HepG2 (cell line): ENCODE results near the gene VEPH1. TPM values are rescaled to one million over a fixed set of nuclear protein-coding genes. Genes with fewer than 3 reads are reported as not detected.

Experiments
- ATAC-seq: fragments of 200-7000 bp; cut with Tn5 transposase; 3 replicates; pipeline ENCODE4 v1.9.1; 2020; ENCODE audit warnings: mild to moderate bottlenecking, moderate library complexity
- BruUV-seq: library from RNA; stranded (reverse); fragments of 400-500 nt; replicated peaks from 2 replicates; lab custom pipeline; 2021; lab: Mats Ljungman, UMichigan
- CTCF ChIA-PET: fragments of 300-600 bp; formaldehyde crosslinking; extraction: SDS; loops from one replicate; lab custom pipeline; 2021; ENCODE audit warnings: low total read pairs, inconsistent platforms, low intra/inter-chr PET ratio; lab: Yijun Ruan, JAX
- POLR2A ChIA-PET: fragments of 350-600 bp; sonication (Branson Sonifier 250); formaldehyde crosslinking; loops from one replicate; lab custom pipeline; 2020; ENCODE audit warnings: antibody characterized with exemption, inconsistent platforms; lab: Yijun Ruan, JAX
- DNase-seq: peaks from one replicate; pipeline ENCODE4 v3.0.0-alpha.2; 2015; ENCODE audit warnings: low spot score
- FAIRE-seq: peaks from 3 replicates; lab custom pipeline; 2011; peaks lifted over from hg19 to GRCh38; lab: Jason Lieb, UNC
- H2AFZ ChIP-seq: one replicate; pipeline ENCODE4 v1.6.1; 2011; ENCODE audit warnings: low read length, inconsistent platforms
- H3K27ac ChIP-seq: fragments of 300-600 bp; 3 replicates; pipeline ENCODE4 v1.8.0; 2011; ENCODE audit warnings: mixed run types, mild to moderate bottlenecking, mixed read lengths, low read length, inconsistent platforms; ENCODE audit not compliant: insufficient read depth; ENCODE audit errors: extremely low read length
- H3K27me3 ChIP-seq, 2 experiments: fragments of 200-600 bp in 1 of 2; 2 replicates in 1 of 2; 3 replicates in 1 of 2; pipeline versions ENCODE4 v1.6.0 to v1.8.0; 2011; ENCODE audit warnings: low read length in 2 of 2, mild to moderate bottlenecking in 2 of 2, moderate library complexity in 2 of 2, inconsistent platforms in 1 of 2; ENCODE audit not compliant: insufficient read depth in 2 of 2, control insufficient read depth in 1 of 2
- H3K36me3 ChIP-seq, 2 experiments: fragments of 200-600 bp in 1 of 2; replicated peaks in 1 of 2; 2 replicates in 1 of 2; 3 replicates in 1 of 2; pipeline versions ENCODE4 v1.5.1 to v1.8.0; 2011; ENCODE audit warnings: low read length in 2 of 2, inconsistent platforms in 1 of 2; ENCODE audit not compliant: insufficient read depth in 2 of 2, control insufficient read depth in 1 of 2
- H3K4me1 ChIP-seq: 2 replicates; pipeline ENCODE4 v1.5.1; 2012; ENCODE audit warnings: low read length, inconsistent platforms; ENCODE audit not compliant: insufficient read depth
- H3K4me2 ChIP-seq: 2 replicates; pipeline ENCODE4 v1.6.0; 2011; ENCODE audit warnings: low read depth, low read length, inconsistent platforms
- H3K4me3 ChIP-seq, 3 experiments: fragments of 200-600 bp in 1 of 3; sonication (generic), shearing (Covaris generic) in 1 of 3; replicated peaks in 1 of 3; 2 replicates each; pipeline ENCODE4 v1.5.1; 2011 to 2016; ENCODE audit warnings: low read length in 3 of 3, inconsistent platforms in 2 of 3, low read depth in 2 of 3, mild to moderate bottlenecking in 2 of 3, control low read depth in 1 of 3, mixed read lengths in 1 of 3; ENCODE audit not compliant: insufficient read depth in 1 of 3
- H3K79me2 ChIP-seq: one replicate; pipeline ENCODE4 v1.6.1; 2011; ENCODE audit warnings: low read length, inconsistent platforms; ENCODE audit not compliant: insufficient read depth
- H3K9ac ChIP-seq: 2 replicates; pipeline ENCODE4 v1.6.0; 2011; ENCODE audit warnings: mild to moderate bottlenecking, low read depth, low read length, inconsistent platforms; ENCODE audit not compliant: insufficient read depth
- H3K9me3 ChIP-seq: 2 replicates; pipeline ENCODE4 v1.5.1; 2012; ENCODE audit warnings: mild to moderate bottlenecking, low read length
- H4K20me1 ChIP-seq: 2 replicates; pipeline ENCODE4 v1.6.0; 2011; ENCODE audit warnings: inconsistent platforms, mild to moderate bottlenecking, low read length, moderate library complexity; ENCODE audit not compliant: insufficient read depth
- BORCS8-MEF2B ChIP-seq: sonication (generic); formaldehyde crosslinking; IDR thresholded peaks from 2 replicates; pipeline ENCODE4 v1.8.0; 2022; ENCODE audit warnings: mild to moderate bottlenecking, missing genetic modification reagents
- MEIS1 ChIP-seq: sonication (generic); formaldehyde crosslinking; IDR thresholded peaks from 2 replicates; pipeline ENCODE4 v1.9.0; 2021; ENCODE audit warnings: mild to moderate bottlenecking, missing genetic modification reagents, moderate library complexity, borderline replicate concordance
- ZNF138 ChIP-seq: sonication (generic); formaldehyde crosslinking; IDR thresholded peaks from 2 replicates; pipeline ENCODE4 v1.5.0; 2020; ENCODE audit warnings: mild to moderate bottlenecking, low read depth, missing genetic modification reagents
- ZNF230 ChIP-seq: sonication (generic); formaldehyde crosslinking; IDR thresholded peaks from 2 replicates; pipeline ENCODE4 v1.4.0; 2020; ENCODE audit warnings: mild to moderate bottlenecking, missing genetic modification reagents
- ZNF431 ChIP-seq: sonication (generic); formaldehyde crosslinking; IDR thresholded peaks from 2 replicates; pipeline ENCODE4 v1.9.0; 2022; ENCODE audit warnings: missing genetic modification reagents, low read depth, mild to moderate bottlenecking, borderline replicate concordance
- ZNF644 ChIP-seq: IDR thresholded peaks from 2 replicates; pipeline ENCODE4 v1.6.1; 2016; ENCODE audit warnings: low read depth
- WGBS: methylation state at CpG from one replicate; pipeline ENCODE4 v1.1.6; 2017; ENCODE audit warnings: low lambda C conversion rate; 5-methylcytosine and 5-hydroxymethylcytosine counted together
- in situ Hi-C: cut with HindIII; loops from 2 replicates; pipeline ENCODE4 v1.10.0; 2017; ENCODE audit warnings: low pct_unique_long_range_greater_than_20kb; ENCODE audit not compliant: extremely low pct_ligation_motif_present
- intact Hi-C: fragments of 100-400 bp; cut with micrococcal nuclease; formaldehyde crosslinking; loops from one replicate; pipeline ENCODE4 v1.10.0; 2022; ENCODE audit not compliant: unreplicated experiment
- polyA plus RNA-seq, 8 experiments: library from polyadenylated mRNA; depleted of rRNA in 3 of 8; stranded (reverse) in 7 of 8; unstranded in 1 of 8; fragments of >200 nt; fragmentation: Illumina TruSeq in 4 of 8; extraction: Trizol in 4 of 8; gene quantifications; 2 replicates each; pipeline versions ENCODE4 v1.2.1 to v1.2.3, GENCODE V29; 2011 to 2016; ENCODE audit warnings: low read depth in 4 of 8, missing spikeins in 1 of 8, mixed read lengths in 1 of 8; ENCODE audit not compliant: insufficient read depth in 1 of 8
- total RNA-seq, 5 experiments: library from RNA; depleted of rRNA; stranded (reverse); fragments of >200 nt; fragmentation: Illumina TruSeq; extraction: Trizol; gene quantifications; 2 replicates each; pipeline ENCODE4 v1.2.3, GENCODE V29; 2016; ENCODE audit warnings: low read depth in 1 of 5
- TF ChIP-seq, protein P1 (sequence below): sonication (generic); formaldehyde crosslinking; IDR thresholded peaks from 2 replicates; pipeline ENCODE4 v1.5.1; 2020; ENCODE audit warnings: mild to moderate bottlenecking, missing genetic modification reagents, borderline replicate concordance
- TF ChIP-seq, protein P2 (sequence below): sonication (generic); formaldehyde crosslinking; IDR thresholded peaks from 2 replicates; pipeline ENCODE4 v1.5.0; 2020; ENCODE audit warnings: missing genetic modification reagents, mild to moderate bottlenecking, borderline replicate concordance
- TF ChIP-seq, protein P3 (sequence below): IDR thresholded peaks from 2 replicates; pipeline ENCODE4 v1.6.1; 2016; ENCODE audit warnings: missing genetic modification reagents, missing compliant biosample characterization

VEPH1 gene
- total and polyA plus RNA-seq, 2 of the 13 experiments (the other 11 are each of a cell fraction or from before 2014, with no cell fraction given) = not detected

DNA sequence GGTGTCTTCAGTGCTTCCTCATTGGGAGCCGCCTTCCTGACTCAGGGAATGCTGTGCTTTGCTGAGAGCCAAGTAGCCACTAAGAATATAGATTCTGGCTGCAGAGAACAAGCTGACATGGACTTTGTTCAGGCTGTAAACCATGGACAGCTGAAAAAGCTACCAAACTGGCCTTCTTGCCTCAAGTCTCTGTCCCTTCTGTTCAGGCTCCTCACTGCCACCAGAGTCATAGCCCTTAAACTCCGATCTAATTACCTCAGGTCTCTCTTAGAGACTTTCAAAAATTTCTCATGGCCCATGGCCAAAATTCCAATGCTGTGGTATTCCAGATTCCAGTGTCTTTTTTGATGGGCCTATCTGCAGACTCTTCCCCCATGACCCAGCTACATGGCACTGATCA, 86.0 kb downstream of the VEPH1 start:
- CTCF ChIA-PET = no interaction called here
- H2AFZ ChIP-seq = no peak overlapping the region
- no peak overlapping the region for H3K27ac ChIP-seq
- DNase-seq = no peak
- no peak for ATAC-seq
- H3K4me3 ChIP-seq = no peak overlapping the region
- H3K4me1 ChIP-seq = no peaks in the 10 kb centered on the region
- no peak overlapping the region for H3K4me2 ChIP-seq
- H3K79me2 ChIP-seq = no peaks in the 10 kb centered on the region
- no peaks in the 10 kb centered on the region for H3K9me3 ChIP-seq
- POLR2A ChIA-PET = no interaction called here
- intact Hi-C loops (no loop called here), in situ Hi-C loops (no loop called here)
- H3K9ac ChIP-seq = no peak overlapping the region
- no TSS peak for BruUV-seq
- no peaks in the 10 kb centered on the region for H3K27me3 ChIP-seq
- no peaks in the 10 kb centered on the region for H4K20me1 ChIP-seq
- no peaks in the 10 kb centered on the region for H3K36me3 ChIP-seq
- FAIRE-seq = no peak
- TF ChIP-seq ZNF644 (CRISPR knock-in tag) (no peak), ZNF230 (CRISPR knock-in tag) (no peak), ZNF431 (no peak), MEIS1 (CRISPR knock-in tag) (no peak), BORCS8-MEF2B (CRISPR knock-in tag) (no peak), ZNF138 (CRISPR knock-in tag) (no peak)
- TF ChIP-seq, protein P1, sequence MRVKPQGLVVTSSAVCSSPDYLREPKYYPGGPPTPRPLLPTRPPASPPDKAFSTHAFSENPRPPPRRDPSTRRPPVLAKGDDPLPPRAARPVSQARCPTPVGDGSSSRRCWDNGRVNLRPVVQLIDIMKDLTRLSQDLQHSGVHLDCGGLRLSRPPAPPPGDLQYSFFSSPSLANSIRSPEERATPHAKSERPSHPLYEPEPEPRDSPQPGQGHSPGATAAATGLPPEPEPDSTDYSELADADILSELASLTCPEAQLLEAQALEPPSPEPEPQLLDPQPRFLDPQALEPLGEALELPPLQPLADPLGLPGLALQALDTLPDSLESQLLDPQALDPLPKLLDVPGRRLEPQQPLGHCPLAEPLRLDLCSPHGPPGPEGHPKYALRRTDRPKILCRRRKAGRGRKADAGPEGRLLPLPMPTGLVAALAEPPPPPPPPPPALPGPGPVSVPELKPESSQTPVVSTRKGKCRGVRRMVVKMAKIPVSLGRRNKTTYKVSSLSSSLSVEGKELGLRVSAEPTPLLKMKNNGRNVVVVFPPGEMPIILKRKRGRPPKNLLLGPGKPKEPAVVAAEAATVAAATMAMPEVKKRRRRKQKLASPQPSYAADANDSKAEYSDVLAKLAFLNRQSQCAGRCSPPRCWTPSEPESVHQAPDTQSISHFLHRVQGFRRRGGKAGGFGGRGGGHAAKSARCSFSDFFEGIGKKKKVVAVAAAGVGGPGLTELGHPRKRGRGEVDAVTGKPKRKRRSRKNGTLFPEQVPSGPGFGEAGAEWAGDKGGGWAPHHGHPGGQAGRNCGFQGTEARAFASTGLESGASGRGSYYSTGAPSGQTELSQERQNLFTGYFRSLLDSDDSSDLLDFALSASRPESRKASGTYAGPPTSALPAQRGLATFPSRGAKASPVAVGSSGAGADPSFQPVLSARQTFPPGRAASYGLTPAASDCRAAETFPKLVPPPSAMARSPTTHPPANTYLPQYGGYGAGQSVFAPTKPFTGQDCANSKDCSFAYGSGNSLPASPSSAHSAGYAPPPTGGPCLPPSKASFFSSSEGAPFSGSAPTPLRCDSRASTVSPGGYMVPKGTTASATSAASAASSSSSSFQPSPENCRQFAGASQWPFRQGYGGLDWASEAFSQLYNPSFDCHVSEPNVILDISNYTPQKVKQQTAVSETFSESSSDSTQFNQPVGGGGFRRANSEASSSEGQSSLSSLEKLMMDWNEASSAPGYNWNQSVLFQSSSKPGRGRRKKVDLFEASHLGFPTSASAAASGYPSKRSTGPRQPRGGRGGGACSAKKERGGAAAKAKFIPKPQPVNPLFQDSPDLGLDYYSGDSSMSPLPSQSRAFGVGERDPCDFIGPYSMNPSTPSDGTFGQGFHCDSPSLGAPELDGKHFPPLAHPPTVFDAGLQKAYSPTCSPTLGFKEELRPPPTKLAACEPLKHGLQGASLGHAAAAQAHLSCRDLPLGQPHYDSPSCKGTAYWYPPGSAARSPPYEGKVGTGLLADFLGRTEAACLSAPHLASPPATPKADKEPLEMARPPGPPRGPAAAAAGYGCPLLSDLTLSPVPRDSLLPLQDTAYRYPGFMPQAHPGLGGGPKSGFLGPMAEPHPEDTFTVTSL (CRISPR knock-in tag) = no peak
- TF ChIP-seq, protein P2, sequence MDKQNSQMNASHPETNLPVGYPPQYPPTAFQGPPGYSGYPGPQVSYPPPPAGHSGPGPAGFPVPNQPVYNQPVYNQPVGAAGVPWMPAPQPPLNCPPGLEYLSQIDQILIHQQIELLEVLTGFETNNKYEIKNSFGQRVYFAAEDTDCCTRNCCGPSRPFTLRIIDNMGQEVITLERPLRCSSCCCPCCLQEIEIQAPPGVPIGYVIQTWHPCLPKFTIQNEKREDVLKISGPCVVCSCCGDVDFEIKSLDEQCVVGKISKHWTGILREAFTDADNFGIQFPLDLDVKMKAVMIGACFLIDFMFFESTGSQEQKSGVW (CRISPR knock-in tag) = no peak
- TF ChIP-seq, protein P3, sequence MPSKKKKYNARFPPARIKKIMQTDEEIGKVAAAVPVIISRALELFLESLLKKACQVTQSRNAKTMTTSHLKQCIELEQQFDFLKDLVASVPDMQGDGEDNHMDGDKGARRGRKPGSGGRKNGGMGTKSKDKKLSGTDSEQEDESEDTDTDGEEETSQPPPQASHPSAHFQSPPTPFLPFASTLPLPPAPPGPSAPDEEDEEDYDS (CRISPR knock-in tag) = no peak
- WGBS = 4% methylated on average over 2 of the region's 2 CpGs
